GM18498 (cell line): ENCODE results near the gene TGFB1.
"Not testable (repeated sequence)": the region's sequence is repeated elsewhere in the genome, so short reads cannot be mapped to it uniquely, and the experiment has no call there.

Experiments
- ATAC-seq: cut with Tn5 transposase; IDR thresholded peaks from one replicate; pipeline ENCODE4 v1.9.1; 2021; ENCODE audit warnings: mild to moderate bottlenecking, moderate library complexity; ENCODE audit not compliant: unreplicated experiment

TGFB1 gene

DNA sequence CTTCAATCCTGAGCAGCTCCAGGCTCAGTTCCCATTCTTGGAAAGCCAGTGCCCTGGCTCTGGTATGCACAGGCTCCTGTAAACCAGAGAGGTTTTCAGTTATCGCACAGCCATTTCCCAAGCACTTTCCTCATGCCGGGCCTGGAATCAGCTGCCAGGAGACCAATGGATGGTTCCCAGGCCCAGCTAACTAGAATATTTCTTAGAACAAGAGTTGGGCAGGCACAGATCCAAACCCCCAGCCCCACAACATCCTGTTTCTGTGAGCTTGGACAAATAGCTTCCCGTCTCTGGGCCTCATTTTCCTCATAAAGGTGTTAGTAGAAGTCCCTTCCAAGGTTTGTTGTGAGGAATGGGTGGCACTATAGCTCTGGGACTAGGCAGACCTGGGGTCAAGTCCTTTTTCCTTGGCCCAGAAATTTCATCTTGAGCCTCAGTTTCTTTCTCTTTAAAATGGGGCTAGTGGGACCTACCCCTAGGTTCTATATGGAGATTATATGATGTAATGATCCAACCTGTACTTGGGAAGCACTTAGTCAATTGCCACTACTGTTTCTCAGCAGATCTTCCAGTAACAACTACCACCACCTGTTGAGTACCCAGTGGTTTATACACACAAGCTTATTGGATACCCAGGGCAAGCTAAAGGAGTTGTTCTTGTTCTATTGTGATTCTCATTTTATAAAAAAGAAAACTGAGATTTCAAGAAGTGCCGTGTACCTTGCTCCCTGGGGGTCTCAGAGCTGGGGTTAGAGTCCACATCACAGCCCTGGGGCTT is 48.8 kb downstream of the TGFB1 start:
- no peak for ATAC-seq

- ATAC-seq, result no peak
These were observed 49.8 kb downstream of the TGFB1 start for GRCh38 chr19:41303954-41304353.

- no peak for ATAC-seq
These were observed 50.9 kb downstream of the TGFB1 start for GRCh38 chr19:41302624-41303351.

DNA sequence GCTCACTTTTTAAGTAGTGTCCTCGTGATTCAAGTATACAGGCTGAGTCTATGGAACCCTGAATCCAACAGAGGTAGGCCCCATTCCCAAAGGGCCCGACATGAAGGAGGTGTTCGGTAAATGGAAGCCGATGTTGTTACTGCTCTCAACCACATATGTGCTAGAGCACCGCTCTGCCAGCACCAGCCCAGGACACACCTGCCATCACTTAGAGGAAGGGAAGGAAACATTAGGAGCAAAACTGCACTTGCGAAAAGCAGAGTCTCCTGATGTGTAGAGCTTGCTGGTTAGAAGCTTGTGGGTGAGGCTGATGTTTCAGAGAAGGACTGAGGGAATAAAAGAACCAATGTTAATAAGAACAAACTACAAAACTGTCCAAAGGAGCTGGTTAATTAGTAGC is 53.2 kb downstream of the TGFB1 start:
- no peak for ATAC-seq

GRCh38 chr19:41299755-41300089 is 54.0 kb downstream of the TGFB1 start:
- ATAC-seq, result no peak

DNA sequence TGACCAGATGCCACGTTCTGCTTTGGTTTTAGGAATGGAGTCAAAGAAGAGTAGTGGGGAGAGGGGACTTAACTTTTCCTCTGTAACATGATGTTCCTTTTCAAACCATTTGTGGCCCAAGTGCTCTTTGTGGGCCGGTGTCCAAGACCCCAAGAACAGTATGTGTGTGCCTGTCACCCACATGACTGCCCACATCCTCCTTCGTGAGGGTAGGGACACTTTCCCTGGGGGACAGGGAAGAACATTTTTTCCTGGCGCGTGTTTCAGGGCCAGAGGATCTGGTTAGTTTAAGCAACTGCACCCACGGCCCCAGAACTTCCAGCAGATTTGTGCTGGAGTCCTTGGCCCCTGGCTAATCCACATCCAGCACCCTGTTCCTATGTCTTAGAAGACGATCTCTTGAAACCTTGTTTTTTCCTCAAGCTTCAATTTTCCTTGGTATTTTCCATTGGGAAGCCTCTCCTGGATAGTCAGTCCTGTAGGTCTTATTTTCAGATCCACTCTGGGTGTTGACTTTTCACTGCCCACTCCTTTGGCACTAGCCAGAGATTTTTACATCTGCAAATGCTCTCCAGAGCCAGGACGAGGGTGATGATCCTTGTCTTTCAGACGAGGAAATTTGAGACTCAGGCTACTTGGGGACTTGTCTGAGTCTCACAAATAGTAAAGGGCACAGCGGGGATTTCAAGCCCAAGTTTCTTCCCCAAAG is 54.5 kb downstream of the TGFB1 start:
- no peak for ATAC-seq

- peak; percentile 23 for ATAC-seq
These were observed 55.3 kb downstream of the TGFB1 start for GRCh38 chr19:41298348-41298964.

- peak; percentile 88 for ATAC-seq
These were observed 55.9 kb downstream of the TGFB1 start for GRCh38 chr19:41297628-41298347.

GRCh38 chr19:41296433-41296871 is 57.3 kb downstream of the TGFB1 start:
- ATAC-seq, result no peak

DNA sequence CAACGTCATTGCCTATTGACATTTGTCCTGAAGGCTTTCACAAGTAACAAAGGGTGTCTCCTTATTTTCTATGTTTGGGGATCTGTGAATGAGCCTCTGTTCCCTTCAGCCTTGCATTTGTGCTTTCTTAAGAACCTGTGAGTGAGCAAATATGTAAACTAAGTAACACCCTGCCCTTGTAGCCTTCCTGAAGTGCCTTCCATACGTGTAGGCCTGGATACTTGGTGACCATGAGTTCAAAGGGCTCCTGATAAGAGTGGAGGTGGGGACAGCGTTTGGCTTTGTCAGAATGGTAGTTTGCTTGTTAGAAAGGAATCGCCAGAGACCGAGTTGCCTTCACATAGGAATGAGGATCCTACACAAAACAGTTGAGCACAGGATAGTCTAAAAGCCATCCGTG is 58.2 kb downstream of the TGFB1 start:
- no peak for ATAC-seq

DNA sequence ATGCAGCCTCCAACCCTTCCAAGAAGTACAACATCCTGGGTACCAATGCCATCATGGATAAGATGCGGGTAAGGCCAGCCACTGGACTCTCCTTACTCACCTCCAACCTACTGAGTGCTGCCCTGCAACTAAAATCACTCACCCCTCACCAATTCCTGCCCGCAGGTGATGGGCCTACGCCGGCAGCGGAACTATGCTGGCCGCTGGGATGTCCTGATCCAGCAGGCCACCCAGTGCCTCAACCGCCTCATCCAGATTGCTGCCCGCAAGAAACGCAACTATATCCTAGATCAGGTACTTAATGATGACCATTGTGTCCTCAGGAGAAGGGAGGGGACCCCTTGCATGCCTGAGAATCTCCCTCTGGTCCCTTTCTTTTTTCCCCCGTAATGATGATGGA is 59.3 kb downstream of the TGFB1 start:
- no peak for ATAC-seq

DNA sequence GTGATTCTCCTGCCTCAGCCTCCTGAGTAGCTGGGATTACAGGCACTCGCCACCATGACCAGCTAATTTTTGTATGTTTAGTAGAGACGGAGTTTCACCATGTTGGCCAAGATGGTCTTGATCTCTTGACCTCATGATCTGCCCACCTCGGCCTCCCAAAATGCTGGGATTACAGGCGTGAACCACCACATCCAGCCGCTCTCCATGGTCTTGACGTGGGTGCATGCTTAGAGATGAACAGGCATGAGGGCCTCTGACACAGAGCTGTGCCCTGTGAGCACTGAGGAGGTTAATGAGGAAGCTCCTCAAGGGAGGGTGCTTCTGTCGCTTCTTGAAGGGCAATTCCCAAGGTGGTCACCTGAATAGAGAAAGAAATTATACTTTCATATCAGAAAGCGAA is 63.9 kb downstream of the TGFB1 start:
- not testable (repeated sequence) for ATAC-seq

DNA sequence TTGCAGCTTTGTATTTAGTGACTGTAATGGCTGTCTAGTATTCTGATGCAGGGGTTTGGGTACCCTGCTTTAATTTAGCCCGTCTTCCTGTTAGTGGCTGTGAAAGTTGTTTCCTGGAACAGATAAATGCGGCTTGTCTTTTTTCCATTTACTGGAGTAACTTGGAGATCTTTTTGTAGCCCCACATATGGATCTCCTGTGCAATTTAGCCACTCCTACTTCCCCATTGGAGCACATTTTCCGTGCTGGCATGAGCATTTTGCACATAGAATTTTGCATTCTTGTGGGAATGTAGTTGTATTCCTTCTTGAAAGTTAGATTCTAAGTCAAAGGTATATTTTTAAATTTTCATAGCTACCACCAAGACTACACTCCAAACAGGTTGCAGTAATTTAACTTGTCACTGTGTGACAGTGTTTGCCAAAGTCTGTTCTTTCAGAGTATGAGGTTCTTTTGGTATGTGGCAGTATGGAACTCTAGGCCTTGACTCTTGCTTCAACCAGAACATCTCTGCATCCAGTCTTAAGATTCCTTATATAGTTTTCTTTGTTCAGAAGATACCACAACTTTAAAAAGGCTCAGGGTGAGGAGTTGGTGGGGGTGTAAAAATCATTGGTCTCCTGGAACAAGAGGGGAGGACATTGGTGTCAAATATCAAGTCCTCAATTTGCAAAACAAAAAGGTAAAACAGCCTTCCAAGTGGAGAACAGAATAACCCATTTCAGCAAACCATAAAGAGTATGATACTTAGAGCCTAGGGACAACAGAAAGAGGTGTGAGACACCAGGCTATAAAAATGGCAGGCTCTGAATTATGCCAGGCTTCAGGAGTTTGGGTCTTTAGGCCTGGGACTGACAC is 64.8 kb downstream of the TGFB1 start:
- ATAC-seq, result no peak
